Mesodermal cell (in vitro differentiated cells): ENCODE results near the gene TAC3. TPM values are rescaled to one million over a fixed set of nuclear protein-coding genes. Genes with fewer than 3 reads are reported as not detected.
"Not testable (repeated sequence)": the region's sequence is repeated elsewhere in the genome, so short reads cannot be mapped to it uniquely, and the experiment has no call there.

Experiments
- H3K27ac ChIP-seq: 2 replicates; pipeline ENCODE4 v1.7.0; 2013; ENCODE audit warnings: mild to moderate bottlenecking, low read depth, low read length, moderate library complexity; ENCODE audit not compliant: severe bottlenecking
- H3K36me3 ChIP-seq: 2 replicates; pipeline ENCODE4 v1.7.1; 2013; ENCODE audit warnings: mild to moderate bottlenecking, low read length, moderate library complexity; ENCODE audit not compliant: control insufficient read depth, insufficient read depth
- H3K4me1 ChIP-seq: one replicate; pipeline ENCODE4 v1.7.1; 2013; ENCODE audit warnings: mild to moderate bottlenecking, low read length; ENCODE audit not compliant: insufficient read depth, control insufficient read depth, poor library complexity, severe bottlenecking
- H3K4me3 ChIP-seq: 2 replicates; pipeline ENCODE4 v1.7.0; 2013; ENCODE audit warnings: low read length, control low read depth, mild to moderate bottlenecking; ENCODE audit not compliant: insufficient read depth, poor library complexity, severe bottlenecking; ENCODE audit errors: extremely low read depth
- H3K9me3 ChIP-seq: 2 replicates; pipeline ENCODE4 v1.7.1; 2013; ENCODE audit warnings: mild to moderate bottlenecking, low read length, moderate library complexity; ENCODE audit not compliant: control insufficient read depth
- WGBS, 2 experiments: methylation state at CpG; one replicate each; pipeline ENCODE4 v1.1.5; 2013; ENCODE audit warnings: missing lambda C conversion rate in 2 of 2; ENCODE audit not compliant: insufficient coverage in 2 of 2; 5-methylcytosine and 5-hydroxymethylcytosine counted together
- polyA plus RNA-seq, 2 experiments: library from polyadenylated mRNA; stranded (reverse); fragments of 50-300 nt; gene quantifications; one replicate each; pipeline ENCODE4 v1.2.3, GENCODE V29; 2013

The TAC3 gene
- polyA plus RNA-seq (2013, experiment 1 of 2), result 7.2 TPM
- polyA plus RNA-seq (2013, experiment 2 of 2), result 5.4 TPM

DNA sequence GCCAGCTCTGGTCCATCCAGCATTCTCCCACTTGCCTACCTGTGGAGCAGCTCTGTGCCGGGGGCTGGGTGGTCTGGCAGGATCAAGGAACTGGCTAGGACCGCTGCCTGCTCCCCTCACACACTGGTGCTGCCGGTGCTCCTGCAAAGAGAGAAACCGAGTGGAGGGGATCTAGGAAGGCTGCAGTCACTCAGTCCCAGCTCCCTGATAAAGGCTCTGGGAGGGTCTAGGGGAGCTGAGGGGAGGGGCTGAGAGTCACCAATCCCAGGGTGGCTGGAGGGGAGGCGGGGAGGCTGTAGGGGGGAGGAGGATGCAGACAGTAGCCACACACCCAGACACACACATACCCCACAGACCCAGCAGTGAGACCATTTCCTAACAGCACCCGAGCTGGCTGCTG is at the start of gene TAC3:
TSS of gene TAC3 (minus strand) at position 182 of the 400 bp plus-strand sequence. CDS start 732 bp downstream, outside the sequence.
- no peak within 1 kb of the TSS for H3K27ac ChIP-seq
- no peak within 1 kb of the TSS for H3K4me3 ChIP-seq
- H3K36me3 ChIP-seq, result no peaks in the 10 kb centered on the region
- WGBS, 2 experiments, result 40 to 60% methylated on average over 1 of the region's 6 CpGs
- H3K9me3 ChIP-seq, result no peaks in the 10 kb centered on the region
- peaks cover 7% of the 10 kb centered on the region for H3K4me1 ChIP-seq

DNA sequence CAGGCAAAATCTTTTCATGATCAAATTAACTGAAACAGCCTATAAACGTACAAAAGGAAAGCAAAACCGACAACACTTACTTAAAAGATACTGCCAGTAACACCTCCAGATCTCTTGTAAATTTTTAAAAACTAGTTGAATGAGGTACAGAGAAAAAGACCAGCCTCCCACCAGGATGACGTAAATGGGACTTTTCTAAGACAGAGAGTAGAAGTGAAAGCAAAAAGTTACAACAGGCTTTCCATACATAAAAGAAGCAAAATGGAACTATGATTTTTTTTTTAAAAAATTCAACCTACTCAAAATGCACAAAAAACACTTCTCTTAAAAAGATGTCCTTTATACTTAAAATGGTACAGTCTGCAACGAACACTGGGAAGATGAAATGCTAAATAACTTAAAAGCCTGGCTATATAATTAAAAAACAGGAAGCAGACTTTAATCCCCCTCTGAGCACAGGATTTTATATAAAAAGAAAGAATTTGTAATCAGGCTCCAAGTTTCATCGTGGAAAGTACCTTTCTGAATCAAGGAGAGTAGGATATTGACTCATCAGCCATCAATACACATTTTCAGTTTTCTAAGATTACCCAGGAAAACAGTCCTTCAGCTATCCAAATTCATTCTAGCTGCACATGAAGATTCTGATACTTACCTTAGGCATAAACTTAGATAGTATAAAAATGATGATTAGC is 47.8 kb upstream of the TAC3 start:
- H3K4me3 ChIP-seq, result no peak overlapping the region
- H3K4me1 ChIP-seq, result no peaks in the 10 kb centered on the region
- no CpG with 5 or more reads among the region's 5 CpGs for WGBS, 2 experiments
- peaks cover 82% of the 10 kb centered on the region for H3K36me3 ChIP-seq
- no peak overlapping the region for H3K27ac ChIP-seq
- no peaks in the 10 kb centered on the region for H3K9me3 ChIP-seq

DNA sequence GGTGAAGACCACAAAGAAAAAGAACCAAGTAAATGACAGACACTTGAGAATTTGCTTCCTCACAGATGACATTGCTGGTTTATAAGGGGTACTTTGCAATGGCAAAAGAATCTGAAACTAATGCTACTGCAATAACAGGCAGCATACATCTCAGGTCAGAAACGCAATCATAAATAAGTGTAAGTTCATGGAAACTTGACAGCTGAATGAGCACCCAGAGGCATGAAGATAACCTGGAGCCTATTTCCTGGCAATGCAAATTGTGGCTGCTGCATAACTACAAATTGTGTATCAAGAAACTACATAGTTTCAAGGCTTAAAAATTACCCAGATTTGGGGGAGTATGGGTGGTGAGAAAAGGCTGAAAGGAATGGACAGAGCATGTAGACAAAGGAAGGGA is 42.1 kb upstream of the TAC3 start:
- Histone ChIP-seq H3K27ac (no peak overlapping the region), H3K36me3 (peaks cover 69% of the 10 kb centered on the region), H3K4me1 (no peaks in the 10 kb centered on the region), H3K9me3 (no peaks in the 10 kb centered on the region), H3K4me3 (no peak overlapping the region)
- 100% methylated on average over 1 of the region's 1 CpG; no CpG with 5 or more reads in 1 of the 2 experiments for WGBS, 2 experiments

DNA sequence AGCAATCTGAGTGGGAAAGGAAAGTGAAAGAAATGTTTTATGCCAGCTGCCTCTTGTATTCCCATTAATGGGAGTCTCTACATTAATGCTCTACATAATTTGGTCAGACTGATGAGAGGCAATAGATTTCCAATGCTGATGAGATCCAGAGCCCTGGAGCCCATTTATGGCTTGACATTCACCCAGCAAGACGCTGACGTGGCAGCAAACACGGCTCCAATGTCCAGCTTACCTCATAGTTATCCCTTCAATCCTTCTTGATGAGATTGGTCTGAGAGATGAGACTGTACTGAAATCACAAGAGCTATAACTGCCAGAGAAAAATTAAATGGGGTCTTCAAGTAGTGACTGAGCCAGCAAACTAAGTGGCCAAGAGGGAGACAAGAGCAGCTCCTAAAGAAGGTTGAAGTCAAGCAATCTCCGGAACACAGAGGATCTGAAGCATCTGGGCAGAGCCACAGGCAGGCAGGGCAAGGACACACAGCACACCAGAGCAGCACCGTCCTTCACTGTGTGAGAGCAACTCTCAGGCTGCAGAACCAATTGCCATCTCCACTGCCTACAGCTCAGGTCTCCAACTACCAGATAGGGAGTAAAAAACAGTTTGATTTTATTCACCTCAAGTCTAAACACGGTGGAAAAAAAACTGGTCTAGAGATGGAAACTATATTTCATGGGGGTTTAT is 40.9 kb upstream of the TAC3 start:
- H3K9me3 ChIP-seq, result no peaks in the 10 kb centered on the region
- H3K4me3 ChIP-seq, result no peak overlapping the region
- H3K36me3 ChIP-seq, result peaks cover 60% of the 10 kb centered on the region
- 94 to 95% methylated on average over 2 to 5 of the region's 6 CpGs for WGBS, 2 experiments
- no peak overlapping the region for H3K27ac ChIP-seq
- H3K4me1 ChIP-seq, result no peaks in the 10 kb centered on the region

DNA sequence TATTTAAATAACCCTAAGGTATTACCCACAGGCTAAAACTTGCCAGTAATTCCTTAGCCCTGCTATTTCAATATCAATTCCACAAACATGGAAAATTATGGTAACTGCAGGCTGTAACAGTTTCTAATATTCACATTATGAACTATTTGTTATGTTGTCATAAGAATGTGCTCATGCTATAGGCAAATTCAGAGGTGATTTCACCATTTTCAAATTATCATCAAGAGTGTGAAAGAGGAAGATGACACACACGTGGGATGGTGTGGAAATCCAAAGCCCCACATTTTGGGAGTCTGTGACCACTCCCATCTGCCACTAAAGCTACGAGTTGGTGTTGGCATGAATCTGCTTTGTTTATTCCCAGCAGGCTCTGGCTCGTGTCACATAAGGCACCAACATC is 39.5 kb upstream of the TAC3 start:
- H3K4me1 ChIP-seq, result no peaks in the 10 kb centered on the region
- 81 to 100% methylated on average over 1 to 2 of the region's 3 CpGs for WGBS, 2 experiments
- peaks cover 51% of the 10 kb centered on the region for H3K36me3 ChIP-seq
- H3K4me3 ChIP-seq, result no peak overlapping the region
- no peak overlapping the region for H3K27ac ChIP-seq
- H3K9me3 ChIP-seq, result no peaks in the 10 kb centered on the region

DNA sequence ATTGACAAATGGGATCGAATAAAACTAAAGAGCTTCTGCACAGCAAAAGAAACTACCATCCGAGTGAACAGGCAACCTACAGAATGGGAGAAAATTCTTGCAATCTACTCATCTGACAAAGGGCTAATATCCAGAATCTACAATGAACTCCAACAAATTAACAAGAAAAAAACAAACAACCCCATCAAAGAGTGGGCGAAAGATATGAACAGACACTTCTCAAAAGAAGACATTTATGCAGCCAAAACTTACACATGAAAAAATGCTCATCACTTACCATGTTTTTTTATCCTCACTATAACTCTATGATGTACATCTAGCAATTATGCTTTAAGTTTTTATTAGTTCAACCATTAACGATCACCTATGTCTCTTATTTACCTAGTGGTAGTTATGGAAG is 37.6 kb upstream of the TAC3 start:
- WGBS, 2 experiments, result 95 to 100% methylated on average over 2 of the region's 4 CpGs

DNA sequence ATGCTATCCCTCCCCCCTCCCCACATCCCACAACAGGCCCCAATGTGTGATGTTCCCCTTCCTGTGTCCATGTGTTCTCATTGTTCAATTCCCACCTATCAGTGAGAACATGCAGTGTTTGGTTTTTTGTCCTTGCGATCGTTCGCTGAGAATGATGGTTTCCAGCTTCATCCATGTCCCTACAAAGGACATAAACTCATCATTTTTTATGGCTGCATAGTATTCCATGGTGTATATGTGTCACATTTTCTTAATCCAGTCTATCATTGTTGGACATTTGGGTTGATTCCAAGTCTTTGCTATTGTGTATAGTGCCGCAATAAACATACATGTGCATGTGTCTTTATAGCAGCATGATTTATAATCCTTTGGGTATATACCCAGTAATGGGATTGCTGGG is 36.8 kb upstream of the TAC3 start:
- H3K9me3 ChIP-seq, H3K4me3 ChIP-seq, H3K27ac ChIP-seq, H3K4me1 ChIP-seq: not testable (repeated sequence)
- H3K36me3 ChIP-seq, result peaks cover 24% of the 10 kb centered on the region
- no CpG with 5 or more reads among the region's 4 CpGs for WGBS, 2 experiments

More for the DNA sequence above, 37.6 kb upstream of the TAC3 start:
- peaks cover 32% of the 10 kb centered on the region for H3K36me3 ChIP-seq
- H3K9me3 ChIP-seq, H3K27ac ChIP-seq, H3K4me1 ChIP-seq, H3K4me3 ChIP-seq: not testable (repeated sequence)

DNA sequence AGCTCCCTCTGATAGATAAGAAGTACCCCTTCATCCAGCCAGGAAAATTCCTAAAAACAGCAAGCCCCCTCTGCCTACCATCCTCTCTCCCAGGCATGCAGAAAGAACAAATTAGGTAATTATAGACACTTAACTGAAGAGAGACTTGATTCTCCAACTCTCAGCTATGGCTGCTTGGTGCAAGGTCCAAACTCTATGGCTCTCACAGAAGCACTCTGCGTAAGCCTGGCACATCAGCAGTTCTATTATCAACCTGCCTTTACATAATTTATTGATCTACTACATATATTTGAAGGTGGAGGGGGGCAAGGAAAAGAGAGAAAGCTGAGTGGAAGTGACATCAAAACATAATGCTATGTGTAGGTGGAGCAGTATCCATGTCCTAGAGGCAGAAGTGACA is 34.7 kb upstream of the TAC3 start:
- no CpG with 5 or more reads among the region's 1 CpG for WGBS, 2 experiments
- Histone ChIP-seq H3K4me1 (no peaks in the 10 kb centered on the region), H3K27ac (no peak overlapping the region), H3K9me3 (no peaks in the 10 kb centered on the region), H3K4me3 (no peak overlapping the region), H3K36me3 (peaks cover 7% of the 10 kb centered on the region)

DNA sequence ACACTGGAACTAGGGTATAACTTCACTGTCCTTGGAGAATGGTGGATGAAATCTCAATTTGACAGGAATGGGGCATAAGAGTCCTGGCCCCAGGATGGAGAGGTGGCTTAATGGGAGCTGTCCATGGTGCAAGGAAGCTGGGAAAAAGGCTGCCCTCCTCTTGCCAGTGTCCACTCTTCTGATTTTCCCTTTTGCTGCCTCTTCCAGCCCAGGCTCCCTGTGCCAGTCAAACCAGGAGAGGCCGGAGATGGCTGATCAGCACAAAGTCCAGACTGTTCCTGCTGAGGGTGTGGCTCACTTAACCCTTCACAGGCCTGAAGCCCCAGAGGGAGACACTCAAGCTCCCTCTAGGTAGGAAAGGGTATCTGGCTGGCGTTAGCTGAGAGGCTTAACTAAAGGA is 33.6 kb upstream of the TAC3 start, which contains the start of gene MYO1A:
TSS of gene MYO1A (minus strand) at position 240 of the 400 bp plus-strand sequence. CDS start 1,806 bp downstream, outside the sequence.
- Histone ChIP-seq H3K4me3 (no peak within 1 kb of the TSS), H3K9me3 (no peaks in the 10 kb centered on the region), H3K4me1 (no peaks in the 10 kb centered on the region), H3K27ac (no peak within 1 kb of the TSS), H3K36me3 (peaks cover 3% of the 10 kb centered on the region)
- 40 to 83% methylated on average over 1 to 2 of the region's 2 CpGs for WGBS, 2 experiments

DNA sequence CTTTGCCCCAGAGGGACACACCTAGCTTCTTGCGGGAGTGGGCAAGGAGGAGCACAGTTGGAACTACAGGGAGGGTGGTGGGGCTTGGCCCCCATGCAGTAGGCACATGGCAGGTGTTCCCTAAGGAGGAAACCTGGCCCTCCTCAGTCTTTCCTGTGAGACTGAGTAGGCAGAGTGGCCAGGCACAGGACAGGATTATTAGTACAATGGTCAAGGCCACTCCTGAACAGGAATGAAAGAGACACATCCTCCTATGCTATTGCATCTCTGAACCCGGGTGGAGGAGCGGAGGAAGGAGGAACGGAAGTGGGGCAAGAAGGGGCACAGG is 32.8 kb upstream of the TAC3 start:
- H3K9me3 ChIP-seq, result no peaks in the 10 kb centered on the region
- H3K4me1 ChIP-seq, result no peaks in the 10 kb centered on the region
- no peaks in the 10 kb centered on the region for H3K36me3 ChIP-seq
- H3K4me3 ChIP-seq, result no peak overlapping the region
- H3K27ac ChIP-seq, result no peak overlapping the region
- 100% methylated on average over 3 of the region's 4 CpGs; no CpG with 5 or more reads in 1 of the 2 experiments for WGBS, 2 experiments
